Cerebellar cortex (tissue), 1 donor: ENCODE measurements around the gene PHETA1.

Experiments
- DNase-seq: peaks from one replicate; pipeline ENCODE4 v3.0.0-alpha.2; 2015; ENCODE audit warnings: low spot score

The PHETA1 gene

DNA sequence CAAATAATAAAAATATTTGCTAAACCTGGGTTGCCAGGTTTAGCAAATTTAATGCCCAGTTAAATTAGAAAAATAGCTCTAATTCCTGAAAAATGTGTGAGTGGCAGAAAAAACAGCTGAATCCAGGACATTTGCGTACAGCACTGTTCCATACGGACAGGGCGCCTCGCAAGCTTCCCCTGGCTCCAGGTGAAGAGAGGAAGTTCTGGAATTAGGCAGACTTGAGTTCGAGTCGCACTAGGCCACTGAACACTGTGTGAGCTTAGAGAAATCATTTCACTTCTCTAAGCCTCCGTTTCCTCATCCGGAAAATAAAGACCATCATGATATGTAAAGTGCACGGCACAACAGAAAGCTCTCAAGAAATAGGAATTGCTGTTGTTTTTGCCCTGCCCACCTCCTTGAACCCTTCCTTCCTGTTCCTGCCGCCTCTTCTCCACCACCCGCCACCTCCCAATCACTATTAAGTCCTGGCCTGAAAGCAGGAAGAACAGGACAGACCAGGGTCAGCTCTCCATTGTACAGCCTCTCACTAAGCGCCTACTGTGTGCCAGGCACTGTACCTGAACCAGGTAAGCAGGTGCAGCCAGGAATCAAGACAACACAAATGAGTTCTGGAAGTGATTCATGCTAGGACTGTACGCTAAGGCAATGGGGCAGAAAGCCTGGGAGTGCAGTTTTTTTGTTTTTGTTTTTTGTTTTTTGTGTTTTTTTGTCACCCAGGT lies 763 bp upstream of the PHETA1 start:
- DNase-seq, result no peak

DNA sequence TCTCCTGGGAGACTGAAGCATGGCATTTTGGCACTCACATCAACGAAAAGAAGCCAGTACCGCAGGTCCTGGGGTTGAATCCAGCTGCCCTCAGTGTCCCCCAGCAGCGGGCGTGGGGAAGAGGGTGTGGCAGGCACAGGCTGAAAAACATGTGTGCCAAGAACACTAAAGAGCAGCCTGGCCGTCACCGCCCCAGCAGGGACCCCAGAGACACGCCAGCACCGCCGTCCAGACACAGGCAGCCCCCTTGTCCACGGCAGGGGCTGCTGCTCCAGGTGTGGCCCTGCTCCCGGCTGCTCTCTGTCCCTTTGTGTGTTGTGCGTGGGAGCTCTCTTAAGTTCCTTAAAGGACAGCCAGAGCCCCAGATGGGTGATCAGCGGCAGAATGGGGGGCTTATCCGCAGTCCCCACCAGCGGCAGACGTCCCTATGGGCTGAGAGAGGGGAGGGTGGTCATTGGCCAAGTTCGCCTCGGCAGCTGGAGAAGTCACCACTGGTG lies 556 bp downstream of the PHETA1 start:
- DNase-seq, result peak; percentile 6

DNA sequence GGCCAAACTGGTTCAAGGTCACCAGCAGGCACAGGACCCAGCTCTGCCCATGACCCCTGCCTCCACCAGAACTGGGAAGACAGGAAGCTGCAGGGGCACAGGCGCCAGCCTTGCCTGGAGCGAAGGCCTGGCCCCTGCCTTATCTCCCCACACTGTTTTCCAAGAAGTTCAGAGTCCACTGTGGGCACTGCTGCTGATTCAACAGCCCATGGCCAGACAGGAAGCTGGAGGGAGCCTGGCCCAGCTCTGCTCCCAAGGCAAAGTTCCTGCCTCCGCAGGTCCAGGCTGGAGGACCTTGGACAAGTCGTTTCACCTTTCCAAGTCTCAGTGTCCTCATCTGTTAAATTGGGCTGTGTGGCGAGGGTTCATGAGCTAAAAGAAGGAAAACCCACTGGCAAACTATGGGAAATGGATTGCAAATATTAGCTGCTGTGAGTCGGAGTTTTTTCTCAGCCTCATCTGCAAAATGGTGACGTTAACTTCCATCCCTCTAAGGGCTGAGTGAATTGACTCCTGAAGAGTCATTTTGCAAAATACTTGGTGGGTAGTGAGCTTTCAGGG lies 1.2 kb downstream of the PHETA1 start:
- peak; percentile 12 for DNase-seq

DNA sequence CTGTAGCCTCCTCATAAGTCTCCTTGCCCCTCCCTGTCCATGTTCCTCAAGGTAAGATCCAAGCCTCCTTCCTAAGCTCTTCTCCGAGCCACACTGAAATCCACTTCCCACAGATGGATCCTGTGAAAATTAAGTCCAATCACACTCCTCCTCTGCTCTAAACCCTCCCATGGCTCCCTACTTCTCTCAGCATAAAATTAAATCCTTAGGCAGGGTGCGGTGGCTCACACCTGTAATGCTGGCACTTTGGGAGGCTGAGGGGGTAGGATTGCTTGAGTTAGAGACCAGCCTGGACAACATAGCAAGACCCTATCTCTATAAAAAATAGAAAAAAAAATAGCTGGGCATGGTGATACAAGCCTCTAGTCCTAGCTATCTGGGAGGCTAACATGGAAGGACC lies 2.3 kb downstream of the PHETA1 start:
- DNase-seq, result no peak

DNA sequence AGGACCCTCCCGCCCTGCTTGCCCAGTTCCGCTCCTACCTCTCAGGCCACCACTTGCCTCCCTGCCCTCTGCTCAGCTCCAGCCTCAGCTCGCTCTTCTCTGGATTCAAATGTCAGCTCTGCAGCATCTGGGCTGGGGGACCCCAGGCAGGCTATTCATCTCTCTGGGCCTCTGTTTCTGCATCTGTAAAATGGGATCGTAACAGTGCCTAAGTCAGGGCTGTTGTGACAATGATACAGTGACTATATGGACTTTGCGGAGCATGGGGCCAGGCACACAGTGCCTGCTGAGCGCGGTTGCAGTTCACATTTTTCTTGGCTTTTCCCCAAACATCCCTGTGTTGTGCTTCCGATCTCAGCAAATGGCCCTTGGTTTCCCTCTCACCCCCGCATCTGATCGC lies 2.8 kb downstream of the PHETA1 start:
- no peak for DNase-seq

DNA sequence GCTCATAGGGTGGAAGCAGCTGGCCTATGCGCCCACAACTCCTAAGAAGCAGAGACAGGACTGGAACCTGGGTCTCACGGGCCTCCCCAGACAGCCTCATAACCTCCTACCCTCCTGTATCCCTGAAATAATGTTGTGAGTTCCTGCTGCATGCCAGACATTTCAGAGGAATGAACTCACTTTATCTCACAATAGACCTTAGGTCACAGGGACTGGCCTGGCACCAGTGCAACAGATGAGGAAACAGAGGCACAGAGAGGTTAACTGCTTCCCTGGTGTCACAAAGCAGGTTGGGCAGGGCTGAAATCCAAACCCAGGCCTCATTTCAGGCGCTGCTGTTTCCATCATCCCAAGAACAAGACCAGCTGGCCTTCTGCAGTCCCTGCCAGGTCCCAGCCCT lies 5.3 kb downstream of the PHETA1 start:
- DNase-seq, result no peak

DNA sequence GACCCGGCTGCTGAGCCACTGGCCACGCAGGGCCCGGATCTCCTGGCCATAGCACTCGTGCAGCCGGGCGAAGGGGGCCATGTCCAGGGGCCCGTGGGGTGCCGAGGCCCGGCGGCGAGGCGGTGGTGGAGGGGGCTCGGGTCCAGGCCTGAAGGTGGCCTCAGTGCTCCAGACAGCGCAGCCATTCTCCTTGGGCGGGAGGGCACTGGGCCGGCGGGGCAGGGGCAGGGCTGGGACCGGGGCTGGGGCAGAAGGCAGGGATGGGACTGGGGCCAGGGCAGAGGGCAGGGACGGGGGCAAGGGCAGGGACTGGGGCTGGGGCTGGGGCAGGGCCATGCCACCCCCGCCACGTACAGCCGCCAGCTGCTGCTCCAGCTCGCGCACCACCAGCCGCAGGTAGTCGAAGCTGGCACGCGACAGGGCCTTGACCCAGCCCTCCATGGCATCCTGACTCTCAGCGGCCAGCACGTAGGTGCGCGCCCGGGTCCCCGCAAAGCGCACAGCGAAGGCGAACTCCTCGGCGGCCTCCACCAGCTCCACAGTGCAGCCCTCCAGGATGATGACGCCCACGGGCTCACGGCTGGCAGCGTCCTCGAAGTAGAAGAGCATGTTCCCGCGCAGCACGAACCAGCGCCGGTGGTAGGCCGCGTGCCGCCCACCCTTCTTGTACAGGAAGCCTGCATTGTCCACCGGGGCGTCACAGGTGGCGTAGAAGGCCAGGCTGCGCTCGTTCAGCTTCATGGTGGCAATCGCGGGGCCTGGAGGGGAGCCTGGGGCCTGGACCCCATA lies 6.0 kb downstream of the PHETA1 start:
- no peak for DNase-seq

DNA sequence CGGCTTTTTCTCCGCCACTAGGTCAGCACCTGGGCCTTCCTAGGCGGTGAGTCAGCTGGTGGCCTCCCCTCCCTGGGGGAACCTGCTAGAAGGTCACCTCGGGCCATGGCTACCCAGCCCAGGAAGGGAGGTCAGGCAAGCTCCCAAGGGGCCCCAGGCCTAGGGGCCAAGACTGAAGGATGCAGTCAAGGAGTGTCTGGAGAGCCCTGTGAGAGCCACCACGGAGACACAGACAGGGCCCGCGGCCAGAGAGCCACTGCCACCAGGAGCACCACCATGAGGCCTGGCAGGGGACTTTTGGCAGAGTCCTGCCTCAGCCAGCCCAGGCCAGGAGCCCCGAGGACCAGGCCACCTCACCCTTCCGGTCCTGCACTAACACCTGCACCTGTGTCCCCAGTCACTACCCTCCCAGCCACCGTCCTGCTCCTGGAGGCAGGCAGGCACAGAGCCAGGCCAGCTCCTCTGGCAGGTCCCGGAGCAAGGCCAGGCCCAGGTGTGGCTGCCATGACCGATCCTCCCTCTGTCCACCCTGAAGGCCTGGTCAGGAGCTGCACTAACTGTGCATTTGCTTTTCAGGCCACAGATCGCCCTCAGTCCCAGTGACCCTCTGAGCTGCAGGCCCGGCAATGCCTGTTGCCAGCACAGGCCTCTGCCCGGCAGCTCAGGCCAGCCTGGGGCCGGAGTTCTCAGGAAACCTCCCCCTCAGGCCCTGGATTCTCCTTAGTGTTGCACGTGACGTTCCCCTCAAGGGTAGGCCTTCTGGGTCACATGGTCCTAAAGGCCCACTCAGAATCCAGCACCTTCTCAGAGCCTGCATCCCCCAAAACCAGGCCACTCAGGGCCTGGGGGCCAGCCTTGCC lies 6.9 kb downstream of the PHETA1 start:
- DNase-seq, result no peak

DNA sequence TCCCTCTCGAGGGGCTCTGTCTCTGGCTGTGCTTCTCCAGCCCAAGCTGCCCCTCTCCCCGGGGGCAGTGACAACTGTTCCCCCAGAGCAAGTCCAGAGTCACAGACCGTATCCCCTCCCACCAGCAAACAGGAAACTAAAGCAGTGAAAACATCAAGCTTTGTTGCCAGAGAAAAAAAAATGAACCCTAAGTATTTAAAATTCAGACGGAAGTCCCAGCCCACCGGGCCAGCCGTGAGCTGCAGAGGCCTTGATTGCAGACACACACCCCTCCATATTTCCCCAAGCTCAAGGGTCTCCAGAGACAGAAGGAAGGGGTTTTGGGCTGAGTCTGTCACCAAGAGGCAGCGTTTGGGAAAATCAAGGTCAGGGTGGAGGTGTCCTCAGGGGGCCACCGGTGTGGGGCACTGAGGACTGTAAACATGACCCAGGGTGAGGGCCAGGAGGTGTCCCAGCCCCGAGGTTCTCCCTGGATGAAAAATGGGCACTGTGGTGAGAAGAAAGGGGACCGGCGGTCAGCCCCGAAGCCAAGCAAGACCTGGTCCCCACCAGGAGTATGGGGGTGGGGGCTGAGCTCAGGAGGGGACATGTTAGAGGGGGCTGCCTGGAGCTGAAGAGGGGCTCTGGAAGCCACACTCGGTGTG lies 7.7 kb downstream of the PHETA1 start:
- no peak for DNase-seq

DNA sequence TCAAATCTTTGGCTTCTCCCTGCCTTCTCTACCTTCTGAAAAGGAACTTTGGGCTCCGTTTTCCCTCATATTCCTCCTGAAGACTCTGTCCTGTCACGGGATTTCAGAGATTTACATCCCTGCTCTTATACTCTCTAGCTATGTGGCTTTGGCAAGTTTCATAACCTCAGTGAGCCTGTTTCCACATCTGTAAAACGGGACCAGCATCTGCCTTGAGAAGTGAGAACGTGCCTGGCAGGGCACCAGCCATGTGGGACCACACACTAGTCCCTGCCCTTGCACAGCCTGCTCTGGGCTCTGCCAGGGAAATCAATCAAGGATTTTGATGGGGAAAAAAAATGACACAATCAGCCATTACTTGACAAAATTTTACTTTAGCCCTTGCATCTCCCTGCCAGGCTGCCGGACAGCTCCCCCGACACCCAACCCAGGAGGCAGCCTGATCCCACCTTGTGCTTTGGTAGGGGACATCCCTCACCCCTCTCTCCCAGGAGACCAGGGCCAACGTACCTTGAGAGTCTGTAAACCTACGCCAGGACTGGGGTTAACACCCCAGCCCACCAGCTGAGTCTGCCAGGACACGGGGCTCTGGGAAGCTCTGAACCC lies 8.5 kb downstream of the PHETA1 start:
- no peak for DNase-seq

DNA sequence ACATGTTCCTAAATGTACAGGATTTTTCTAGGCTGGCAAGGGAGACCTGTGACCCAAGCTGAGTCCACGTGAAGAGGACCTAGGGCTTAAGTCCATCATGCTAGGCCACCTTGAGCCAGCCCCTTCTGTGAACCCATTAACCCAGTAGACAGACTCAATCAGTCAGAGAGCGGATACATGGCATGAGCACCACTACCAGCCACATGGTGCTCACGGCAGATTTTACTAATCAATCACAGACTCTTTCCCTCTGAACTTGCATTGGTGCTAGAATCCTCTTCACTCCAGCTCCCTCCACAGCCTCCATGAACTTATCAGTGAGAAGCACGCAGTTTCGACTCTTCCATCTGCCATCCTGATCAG lies 9.0 kb downstream of the PHETA1 start:
- DNase-seq, result no peak

DNA sequence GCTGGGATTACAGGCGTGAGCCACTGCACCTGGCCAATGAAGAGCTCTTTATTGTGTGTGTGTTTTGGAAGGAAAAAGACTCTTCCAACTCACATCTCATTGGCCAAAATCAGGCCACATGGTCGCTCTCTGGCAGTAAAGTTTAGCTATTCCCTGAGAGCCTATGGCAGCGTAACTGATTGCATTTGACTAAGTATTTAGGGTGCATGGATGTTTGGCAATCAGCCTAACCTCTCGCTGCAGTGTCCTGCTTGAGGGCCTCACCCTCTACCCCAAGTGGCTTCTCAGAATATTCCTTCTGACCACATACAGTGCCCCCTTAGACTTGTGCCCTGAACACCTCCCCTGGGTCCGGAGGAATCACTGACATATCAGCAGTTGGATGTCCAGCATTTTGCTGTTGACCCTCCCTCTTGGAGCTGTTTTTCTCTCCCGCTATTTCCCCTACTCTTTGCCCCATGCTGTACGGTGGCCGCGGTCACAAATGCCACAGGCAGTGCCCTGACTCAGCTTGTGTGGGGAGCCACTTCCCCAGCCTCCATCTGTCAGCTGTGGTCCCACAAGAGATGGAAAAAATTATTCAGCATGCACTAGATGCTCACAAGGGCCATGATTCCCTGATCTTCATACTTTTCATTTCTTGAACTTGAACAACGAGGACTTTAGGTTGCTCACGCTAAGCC lies 9.5 kb downstream of the PHETA1 start:
- DNase-seq, result no peak

DNA sequence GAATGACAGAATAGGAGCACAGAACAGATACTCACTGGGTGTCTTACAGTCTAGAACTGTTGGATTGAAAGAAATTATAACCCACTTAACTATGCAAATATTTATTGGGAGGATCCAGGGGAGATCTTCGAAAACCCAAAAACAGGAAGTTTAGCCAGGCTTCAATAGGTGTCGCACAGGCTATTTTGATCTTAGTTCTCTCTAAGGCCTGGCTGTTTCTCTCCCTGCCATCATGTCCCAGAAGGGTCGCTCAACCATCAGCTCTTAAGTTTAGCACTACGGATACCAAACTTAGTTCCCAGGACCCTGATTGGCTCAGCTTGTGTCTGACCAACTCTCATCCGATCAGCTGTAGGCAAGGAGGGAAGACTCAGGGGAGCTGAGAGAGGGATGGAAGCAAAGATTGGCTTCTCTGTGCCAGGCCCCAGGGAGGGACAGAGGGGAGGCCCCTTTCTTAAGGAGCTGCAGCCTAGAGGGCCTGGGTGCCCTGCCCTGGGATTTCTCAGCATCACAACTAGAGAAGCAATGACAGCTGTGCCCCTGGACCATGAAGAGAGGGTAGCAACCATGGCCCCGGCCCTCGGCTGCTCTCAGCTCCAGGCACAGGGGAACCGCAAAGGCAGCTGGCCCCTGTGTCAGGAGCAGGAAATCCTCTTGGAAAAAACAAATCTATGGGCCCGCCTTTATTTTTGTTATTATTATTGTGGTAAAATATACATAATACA lies 13.5 kb downstream of the PHETA1 start:
- no peak for DNase-seq

DNA sequence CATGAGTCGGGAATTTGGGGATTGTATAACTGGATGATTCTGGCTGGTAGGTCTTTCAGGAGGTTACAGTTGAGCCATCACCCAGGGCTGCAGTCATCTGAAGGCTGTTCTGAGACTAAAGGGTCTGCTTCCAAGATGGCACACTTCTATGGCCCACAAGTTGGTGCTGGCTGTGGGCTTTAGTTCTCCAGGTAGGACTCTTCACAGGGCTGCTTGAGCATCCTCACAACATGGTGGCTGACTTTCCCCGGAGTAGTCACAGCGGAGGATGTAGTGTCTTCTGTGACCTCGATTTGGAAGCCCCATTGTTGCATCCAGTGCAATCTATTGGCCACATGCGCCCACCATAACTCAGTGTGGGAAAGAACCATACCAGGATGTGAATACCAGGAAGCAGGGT lies 14.4 kb downstream of the PHETA1 start:
- no peak for DNase-seq

DNA sequence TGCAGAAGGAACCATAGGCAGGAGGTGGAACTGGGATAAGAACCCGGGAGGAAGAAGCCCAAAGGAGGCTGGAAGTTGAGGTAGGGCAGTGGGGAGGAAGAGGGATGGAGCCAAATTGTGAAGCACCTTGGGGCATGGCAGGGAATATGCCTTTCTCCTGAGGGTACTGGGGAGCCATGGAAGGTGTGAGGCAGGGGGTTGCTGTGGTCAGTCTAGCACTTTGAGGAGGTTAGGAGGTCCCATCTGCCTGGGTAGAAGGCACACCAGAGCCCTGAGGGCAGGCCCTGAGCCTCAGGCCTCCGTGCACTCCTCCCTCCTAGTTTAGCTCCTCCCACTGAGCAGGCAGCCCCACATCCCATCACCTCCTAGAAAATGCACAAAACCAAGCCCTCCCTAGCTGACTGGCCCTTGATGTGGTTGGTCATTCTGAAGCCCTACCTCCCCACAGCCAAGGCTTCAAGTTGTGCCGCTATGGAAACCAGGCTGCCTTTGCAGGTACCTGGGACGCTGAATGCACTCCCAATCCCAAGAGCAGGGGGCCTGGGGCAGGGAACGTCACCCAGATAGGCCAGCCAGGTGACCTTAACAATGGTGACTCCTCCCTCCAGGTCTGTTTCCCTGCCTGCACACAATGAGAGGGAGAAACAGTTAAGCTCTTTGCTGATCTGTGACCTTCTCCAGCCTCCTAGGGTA lies 15.1 kb downstream of the PHETA1 start:
- no peak for DNase-seq

DNA sequence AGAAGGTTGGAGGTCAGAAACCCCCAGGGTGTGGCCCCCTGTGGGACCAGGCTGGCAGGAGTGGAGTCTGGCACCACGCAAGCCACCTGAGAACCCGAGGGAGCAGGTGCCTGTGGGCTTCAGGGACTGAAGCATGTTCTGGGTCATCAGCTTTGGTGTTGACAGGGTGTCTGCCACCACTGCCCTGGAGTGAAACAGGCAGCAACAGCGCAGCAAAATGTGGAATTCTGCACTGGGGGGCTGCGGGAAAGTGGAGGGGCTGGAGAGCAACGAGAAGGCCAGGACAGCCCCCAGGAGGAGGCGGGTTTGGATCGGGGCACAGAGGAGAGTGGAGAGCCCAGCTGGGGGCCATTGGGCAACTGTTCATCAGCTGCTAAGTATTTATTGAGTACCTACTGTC lies 15.9 kb downstream of the PHETA1 start:
- no peak for DNase-seq

DNA sequence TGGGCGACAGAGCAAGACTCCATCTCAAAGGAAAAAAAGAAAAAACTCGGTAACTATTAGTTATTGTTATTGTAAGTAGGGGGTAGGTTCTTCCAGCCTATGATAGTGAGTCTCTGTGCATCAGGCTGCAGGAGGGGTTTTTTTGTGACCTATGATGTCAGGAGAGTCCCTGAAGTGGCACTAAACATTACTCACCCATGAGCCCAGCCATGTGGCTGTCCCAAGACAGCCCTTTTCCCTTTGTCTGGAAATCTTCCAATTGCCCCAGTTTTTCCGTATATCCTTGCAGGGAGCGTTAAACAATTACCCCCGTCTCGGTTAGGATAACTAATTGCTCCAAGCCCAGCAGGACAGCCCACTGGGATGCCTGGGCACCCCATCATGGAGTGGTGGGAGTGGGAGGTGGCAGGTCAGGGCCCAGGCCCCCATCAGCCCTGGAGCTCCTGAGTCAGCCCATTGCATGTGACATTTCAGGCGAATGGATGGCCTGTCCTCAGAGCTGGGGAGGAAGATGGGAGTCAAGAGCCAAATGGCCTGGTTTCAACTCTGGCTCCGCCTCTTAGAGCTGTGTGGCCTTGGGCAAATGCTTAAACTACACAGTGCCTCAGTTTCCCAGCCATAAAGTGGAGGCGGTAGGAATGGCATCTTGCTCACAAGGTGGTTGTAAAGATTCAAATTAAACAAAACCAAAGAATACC lies 16.4 kb downstream of the PHETA1 start:
- DNase-seq, result no peak

DNA sequence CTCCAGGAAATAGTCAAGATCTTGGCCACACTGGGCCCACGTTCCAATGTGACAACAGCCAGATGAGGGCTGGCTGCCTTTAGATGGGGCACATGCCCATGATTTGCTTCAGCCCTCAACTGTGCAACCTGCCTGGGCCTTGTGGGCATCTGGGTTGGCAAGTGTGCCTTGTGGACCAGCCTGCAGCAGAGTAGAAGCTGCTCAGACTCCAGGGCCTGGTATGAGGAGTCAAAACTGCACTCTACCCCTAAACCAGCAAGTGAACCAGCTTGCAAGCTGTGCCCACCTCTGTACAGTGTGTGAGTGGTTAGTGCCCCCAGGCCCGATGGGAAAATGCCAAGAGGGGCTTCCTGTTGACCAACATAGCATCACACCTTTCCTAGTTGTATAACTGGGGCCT lies 17.9 kb downstream of the PHETA1 start:
- DNase-seq, result no peak
